Neural cell (in vitro differentiated cells): ENCODE results near the gene PNISR.

Experiments used
- EP300 ChIP-seq: fragments of 450-650 bp; conservative IDR thresholded peaks from 2 replicates; pipeline ENCODE4 v1.6.1; 2014; ENCODE audit warnings: antibody characterized with exemption, mild to moderate bottlenecking, moderate library complexity; ENCODE audit not compliant: poor library complexity, severe bottlenecking
- EZH2 ChIP-seq: fragments of 200-600, 300-800 bp; shearing (Covaris generic), sonication (generic); IDR thresholded peaks from 2 replicates; pipeline ENCODE4 v1.6.1; 2014; ENCODE audit warnings: antibody characterized with exemption, low read length, borderline replicate concordance, mild to moderate bottlenecking; ENCODE audit not compliant: insufficient read depth, poor library complexity, severe bottlenecking
- MXI1 ChIP-seq: fragments of 450-650 bp; conservative IDR thresholded peaks from 2 replicates; pipeline ENCODE4 v1.6.1; 2014; ENCODE audit warnings: antibody characterized with exemption, mild to moderate bottlenecking; ENCODE audit not compliant: poor library complexity, severe bottlenecking
- POLR2AphosphoS5 ChIP-seq: IDR thresholded peaks from 2 replicates; pipeline ENCODE4 v1.6.1; 2012
- TAF1 ChIP-seq: IDR thresholded peaks from 2 replicates; pipeline ENCODE4 v1.6.1; 2012; ENCODE audit warnings: low read depth
- TF ChIP-seq, protein P1 (sequence below): fragments of 450-650 bp; IDR thresholded peaks from 2 replicates; pipeline ENCODE4 v1.5.1; 2014; ENCODE audit warnings: antibody characterized with exemption, mild to moderate bottlenecking, moderate library complexity; ENCODE audit not compliant: poor library complexity, severe bottlenecking
- TF ChIP-seq, protein P2 (sequence below): IDR thresholded peaks from 2 replicates; pipeline ENCODE4 v1.6.1; 2012; ENCODE audit warnings: borderline replicate concordance

DNA sequence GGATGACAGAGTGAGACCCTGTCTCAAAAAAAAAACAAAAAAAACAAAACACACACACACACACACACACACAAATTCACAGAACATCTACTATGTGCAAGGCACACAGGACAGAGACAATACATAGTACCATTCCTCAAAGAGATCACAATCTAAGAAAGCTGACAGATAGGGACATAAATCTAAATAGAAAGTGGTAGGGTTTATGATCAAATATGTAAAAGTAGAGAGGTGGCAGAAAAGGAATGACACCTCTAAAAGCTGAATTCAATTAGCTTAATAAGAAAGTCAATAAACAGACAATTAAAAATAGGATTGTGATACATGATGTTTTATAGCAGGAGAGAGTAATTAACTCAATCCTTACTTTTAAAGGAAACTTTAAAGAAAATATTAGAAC lies 48.6 kb upstream of the PNISR start:
- TF ChIP-seq POLR2AphosphoS5 = no peak
- TF ChIP-seq TAF1 = no peak
- TF ChIP-seq, protein P1, sequence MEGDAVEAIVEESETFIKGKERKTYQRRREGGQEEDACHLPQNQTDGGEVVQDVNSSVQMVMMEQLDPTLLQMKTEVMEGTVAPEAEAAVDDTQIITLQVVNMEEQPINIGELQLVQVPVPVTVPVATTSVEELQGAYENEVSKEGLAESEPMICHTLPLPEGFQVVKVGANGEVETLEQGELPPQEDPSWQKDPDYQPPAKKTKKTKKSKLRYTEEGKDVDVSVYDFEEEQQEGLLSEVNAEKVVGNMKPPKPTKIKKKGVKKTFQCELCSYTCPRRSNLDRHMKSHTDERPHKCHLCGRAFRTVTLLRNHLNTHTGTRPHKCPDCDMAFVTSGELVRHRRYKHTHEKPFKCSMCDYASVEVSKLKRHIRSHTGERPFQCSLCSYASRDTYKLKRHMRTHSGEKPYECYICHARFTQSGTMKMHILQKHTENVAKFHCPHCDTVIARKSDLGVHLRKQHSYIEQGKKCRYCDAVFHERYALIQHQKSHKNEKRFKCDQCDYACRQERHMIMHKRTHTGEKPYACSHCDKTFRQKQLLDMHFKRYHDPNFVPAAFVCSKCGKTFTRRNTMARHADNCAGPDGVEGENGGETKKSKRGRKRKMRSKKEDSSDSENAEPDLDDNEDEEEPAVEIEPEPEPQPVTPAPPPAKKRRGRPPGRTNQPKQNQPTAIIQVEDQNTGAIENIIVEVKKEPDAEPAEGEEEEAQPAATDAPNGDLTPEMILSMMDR = no peak
- TF ChIP-seq EZH2 = no peak
- TF ChIP-seq, protein P2, sequence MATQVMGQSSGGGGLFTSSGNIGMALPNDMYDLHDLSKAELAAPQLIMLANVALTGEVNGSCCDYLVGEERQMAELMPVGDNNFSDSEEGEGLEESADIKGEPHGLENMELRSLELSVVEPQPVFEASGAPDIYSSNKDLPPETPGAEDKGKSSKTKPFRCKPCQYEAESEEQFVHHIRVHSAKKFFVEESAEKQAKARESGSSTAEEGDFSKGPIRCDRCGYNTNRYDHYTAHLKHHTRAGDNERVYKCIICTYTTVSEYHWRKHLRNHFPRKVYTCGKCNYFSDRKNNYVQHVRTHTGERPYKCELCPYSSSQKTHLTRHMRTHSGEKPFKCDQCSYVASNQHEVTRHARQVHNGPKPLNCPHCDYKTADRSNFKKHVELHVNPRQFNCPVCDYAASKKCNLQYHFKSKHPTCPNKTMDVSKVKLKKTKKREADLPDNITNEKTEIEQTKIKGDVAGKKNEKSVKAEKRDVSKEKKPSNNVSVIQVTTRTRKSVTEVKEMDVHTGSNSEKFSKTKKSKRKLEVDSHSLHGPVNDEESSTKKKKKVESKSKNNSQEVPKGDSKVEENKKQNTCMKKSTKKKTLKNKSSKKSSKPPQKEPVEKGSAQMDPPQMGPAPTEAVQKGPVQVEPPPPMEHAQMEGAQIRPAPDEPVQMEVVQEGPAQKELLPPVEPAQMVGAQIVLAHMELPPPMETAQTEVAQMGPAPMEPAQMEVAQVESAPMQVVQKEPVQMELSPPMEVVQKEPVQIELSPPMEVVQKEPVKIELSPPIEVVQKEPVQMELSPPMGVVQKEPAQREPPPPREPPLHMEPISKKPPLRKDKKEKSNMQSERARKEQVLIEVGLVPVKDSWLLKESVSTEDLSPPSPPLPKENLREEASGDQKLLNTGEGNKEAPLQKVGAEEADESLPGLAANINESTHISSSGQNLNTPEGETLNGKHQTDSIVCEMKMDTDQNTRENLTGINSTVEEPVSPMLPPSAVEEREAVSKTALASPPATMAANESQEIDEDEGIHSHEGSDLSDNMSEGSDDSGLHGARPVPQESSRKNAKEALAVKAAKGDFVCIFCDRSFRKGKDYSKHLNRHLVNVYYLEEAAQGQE = no peak
- TF ChIP-seq MXI1 = no peak
- TF ChIP-seq EP300 = no peak
